Measurements from ENCODE around the gene RDH16. TPM values are rescaled to one million over a fixed set of nuclear protein-coding genes. Genes with fewer than 3 reads are reported as not detected.
"Not testable (repeated sequence)": the region's sequence is repeated elsewhere in the genome, so short reads cannot be mapped to it uniquely, and the experiment has no call there.

The RDH16 gene
- total RNA-seq, 1 experiment from 2014 or later, result 0.08 TPM

DNA sequence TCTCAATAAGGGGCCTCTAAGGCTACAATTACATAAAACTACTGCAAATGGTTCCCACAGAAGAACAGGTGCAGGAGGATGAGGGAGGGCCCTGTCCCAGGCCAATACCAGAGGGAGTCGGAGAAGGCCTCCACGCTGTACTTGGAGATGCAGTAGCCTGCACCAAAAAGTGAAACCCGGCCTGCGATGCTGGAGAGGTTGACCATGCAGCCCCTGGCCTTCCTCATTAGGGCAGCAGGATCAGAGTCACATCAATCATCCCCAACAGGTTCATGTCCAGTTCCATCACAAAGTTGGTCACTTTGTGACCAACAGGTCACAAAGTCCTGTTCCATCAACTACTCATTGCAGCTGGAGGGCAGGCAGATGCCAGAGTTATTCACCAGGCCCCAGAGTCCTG, 26.0 kb upstream of the RDH16 start:
- H3K27ac ChIP-seq (ENCODE audit: low read length), result no peak overlapping the region
- intact Hi-C loops (cut with micrococcal nuclease; ENCODE audit: unreplicated experiment), result no loop called here
- DNase-seq (ENCODE audit: low read depth, low spot score), result no peak
- no peaks in the 10 kb centered on the region for H3K4me1 ChIP-seq (ENCODE audit: control insufficient read depth, insufficient read depth, low read length)
- POLR2A ChIA-PET, result no interaction called here
- BruUV-seq (replicated peaks), result no TSS peak
- H3K9me3 ChIP-seq (ENCODE audit: control insufficient read depth, insufficient read depth, low read depth, low read length), result no peaks in the 10 kb centered on the region
- TF ChIP-seq CTCF (IDR thresholded peaks at IDR 0.05) (no peak), TCF7L2 (IDR thresholded peaks at IDR 0.05; ENCODE audit: low read depth, low read length) (no peak), POLR2AphosphoS5 (IDR thresholded peaks at IDR 0.05; ENCODE audit: low read depth, low read length) (no peak), SIN3A (IDR thresholded peaks at IDR 0.05; ENCODE audit: borderline replicate concordance, insufficient read depth, low read depth, low read length) (no peak)
- TF ChIP-seq, protein P1, sequence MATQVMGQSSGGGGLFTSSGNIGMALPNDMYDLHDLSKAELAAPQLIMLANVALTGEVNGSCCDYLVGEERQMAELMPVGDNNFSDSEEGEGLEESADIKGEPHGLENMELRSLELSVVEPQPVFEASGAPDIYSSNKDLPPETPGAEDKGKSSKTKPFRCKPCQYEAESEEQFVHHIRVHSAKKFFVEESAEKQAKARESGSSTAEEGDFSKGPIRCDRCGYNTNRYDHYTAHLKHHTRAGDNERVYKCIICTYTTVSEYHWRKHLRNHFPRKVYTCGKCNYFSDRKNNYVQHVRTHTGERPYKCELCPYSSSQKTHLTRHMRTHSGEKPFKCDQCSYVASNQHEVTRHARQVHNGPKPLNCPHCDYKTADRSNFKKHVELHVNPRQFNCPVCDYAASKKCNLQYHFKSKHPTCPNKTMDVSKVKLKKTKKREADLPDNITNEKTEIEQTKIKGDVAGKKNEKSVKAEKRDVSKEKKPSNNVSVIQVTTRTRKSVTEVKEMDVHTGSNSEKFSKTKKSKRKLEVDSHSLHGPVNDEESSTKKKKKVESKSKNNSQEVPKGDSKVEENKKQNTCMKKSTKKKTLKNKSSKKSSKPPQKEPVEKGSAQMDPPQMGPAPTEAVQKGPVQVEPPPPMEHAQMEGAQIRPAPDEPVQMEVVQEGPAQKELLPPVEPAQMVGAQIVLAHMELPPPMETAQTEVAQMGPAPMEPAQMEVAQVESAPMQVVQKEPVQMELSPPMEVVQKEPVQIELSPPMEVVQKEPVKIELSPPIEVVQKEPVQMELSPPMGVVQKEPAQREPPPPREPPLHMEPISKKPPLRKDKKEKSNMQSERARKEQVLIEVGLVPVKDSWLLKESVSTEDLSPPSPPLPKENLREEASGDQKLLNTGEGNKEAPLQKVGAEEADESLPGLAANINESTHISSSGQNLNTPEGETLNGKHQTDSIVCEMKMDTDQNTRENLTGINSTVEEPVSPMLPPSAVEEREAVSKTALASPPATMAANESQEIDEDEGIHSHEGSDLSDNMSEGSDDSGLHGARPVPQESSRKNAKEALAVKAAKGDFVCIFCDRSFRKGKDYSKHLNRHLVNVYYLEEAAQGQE (IDR thresholded peaks at IDR 0.05; ENCODE audit: insufficient read depth in 1 of 2, low read depth in 2 of 2, low read length in 1 of 2), result no peak
- no peaks in the 10 kb centered on the region for H3K27me3 ChIP-seq (ENCODE audit: control insufficient read depth, insufficient read depth, low read length)
- CTCF ChIA-PET, result no interaction called here
- no peak for ATAC-seq
- in situ Hi-C loops (cut with HindIII; ENCODE audit: low pct_unique_long_range_greater_than_20kb, low sequenced_read_pairs), result no loop called here
- H3K36me3 ChIP-seq (ENCODE audit: control insufficient read depth, insufficient read depth, low read length), result no peaks in the 10 kb centered on the region
- H3K4me3 ChIP-seq (ENCODE audit: low read depth in 2 of 2, low read length in 2 of 2), result no peak overlapping the region

DNA sequence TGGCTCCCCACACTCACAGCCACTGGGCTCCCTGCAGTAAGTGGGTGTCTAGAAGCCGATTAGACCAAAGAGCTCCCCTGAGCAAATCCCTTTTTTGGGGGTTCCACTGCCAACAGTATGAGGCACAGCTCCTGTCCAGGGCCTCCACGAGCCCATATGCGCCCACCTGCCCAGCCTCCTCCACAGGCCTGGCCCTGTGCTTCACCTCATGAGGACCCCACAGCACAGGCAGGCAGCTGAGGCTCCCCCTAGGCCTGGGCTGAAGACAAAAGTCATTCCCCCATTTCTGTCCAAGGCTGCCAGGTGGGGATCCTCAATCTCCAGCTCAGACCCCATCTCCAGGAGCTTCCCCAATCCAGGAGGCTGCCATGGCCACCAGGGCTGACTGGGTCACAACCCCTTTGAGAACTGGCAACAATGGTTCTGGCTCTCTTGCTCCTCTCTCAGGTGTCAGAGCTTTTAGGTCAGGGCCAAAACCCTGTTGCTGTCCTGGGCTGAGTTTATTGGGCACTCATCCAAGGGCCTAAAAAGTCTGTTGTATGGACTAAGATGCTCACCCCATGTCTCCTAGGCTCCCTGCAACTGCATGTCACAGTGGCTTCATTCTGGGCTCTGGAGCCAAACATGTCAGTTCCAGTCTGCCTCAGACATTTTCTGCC, 25.3 kb upstream of the RDH16 start:
- BruUV-seq (replicated peaks); ATAC-seq; H3K9me3 ChIP-seq (ENCODE audit: control insufficient read depth, insufficient read depth, low read depth, low read length); H3K36me3 ChIP-seq (ENCODE audit: control insufficient read depth, insufficient read depth, low read length); in situ Hi-C loops (cut with HindIII; ENCODE audit: low pct_unique_long_range_greater_than_20kb, low sequenced_read_pairs); H3K27me3 ChIP-seq (ENCODE audit: control insufficient read depth, insufficient read depth, low read length); intact Hi-C loops (cut with micrococcal nuclease; ENCODE audit: unreplicated experiment); DNase-seq (ENCODE audit: low read depth, low spot score); POLR2A ChIA-PET; H3K4me3 ChIP-seq (ENCODE audit: low read depth in 2 of 2, low read length in 2 of 2); H3K27ac ChIP-seq (ENCODE audit: low read length); H3K4me1 ChIP-seq (ENCODE audit: control insufficient read depth, insufficient read depth, low read length): not testable (repeated sequence)
- CTCF ChIA-PET, result interaction anchor here (0.6 kb wide), 1 partner anchor 225 kb away, joined by 10 read pairs; no protein-coding TSS in a partner anchor

DNA sequence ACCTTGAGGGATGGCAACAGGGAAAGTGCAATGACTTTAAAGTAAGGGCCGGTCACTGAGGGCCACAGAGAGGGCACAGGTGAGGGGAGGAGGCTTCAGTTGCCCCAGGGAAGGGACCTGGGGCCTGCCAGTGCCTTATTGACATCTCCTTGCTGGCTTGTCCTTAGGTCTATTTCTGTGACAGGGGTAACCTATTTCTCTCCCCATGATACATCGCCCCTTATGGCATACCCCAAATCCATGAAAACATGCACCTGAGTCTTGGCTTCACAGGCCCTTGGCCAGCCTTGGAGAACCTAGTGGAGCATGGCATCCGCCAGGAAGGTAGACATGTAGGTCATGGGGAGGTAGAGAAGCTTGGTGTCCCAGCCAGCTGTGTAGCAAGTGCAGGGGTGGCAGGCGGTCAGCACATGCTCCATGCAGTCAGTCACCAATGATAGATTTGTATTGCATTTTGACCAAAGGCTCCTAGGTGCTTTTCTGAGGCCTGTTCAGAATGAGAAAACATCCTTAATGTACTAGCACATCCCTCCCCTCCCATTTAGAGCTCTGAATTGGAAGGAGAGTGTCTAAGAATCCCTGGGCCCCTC, 23.6 kb upstream of the RDH16 start:
- intact Hi-C loops (cut with micrococcal nuclease; ENCODE audit: unreplicated experiment), result no loop called here
- in situ Hi-C loops (cut with HindIII; ENCODE audit: low pct_unique_long_range_greater_than_20kb, low sequenced_read_pairs), result no loop called here
- H3K9me3 ChIP-seq (ENCODE audit: control insufficient read depth, insufficient read depth, low read depth, low read length), result no peaks in the 10 kb centered on the region
- no TSS peak for BruUV-seq (replicated peaks)
- TF ChIP-seq TCF7L2 (IDR thresholded peaks at IDR 0.05; ENCODE audit: low read depth, low read length) (no peak), POLR2AphosphoS5 (IDR thresholded peaks at IDR 0.05; ENCODE audit: low read depth, low read length) (no peak), CTCF (IDR thresholded peaks at IDR 0.05) (no peak), SIN3A (IDR thresholded peaks at IDR 0.05; ENCODE audit: borderline replicate concordance, insufficient read depth, low read depth, low read length) (no peak)
- TF ChIP-seq, protein P1 (IDR thresholded peaks at IDR 0.05; ENCODE audit: insufficient read depth in 1 of 2, low read depth in 2 of 2, low read length in 1 of 2), result no peak
- no peaks in the 10 kb centered on the region for H3K4me1 ChIP-seq (ENCODE audit: control insufficient read depth, insufficient read depth, low read length)
- POLR2A ChIA-PET, result no interaction called here
- H3K4me3 ChIP-seq (ENCODE audit: low read depth in 2 of 2, low read length in 2 of 2), result no peak overlapping the region
- no peak overlapping the region for H3K27ac ChIP-seq (ENCODE audit: low read length)
- CTCF ChIA-PET, result no interaction called here
- DNase-seq (ENCODE audit: low read depth, low spot score) (no peak), ATAC-seq (no peak)
- H3K27me3 ChIP-seq (ENCODE audit: control insufficient read depth, insufficient read depth, low read length), result no peaks in the 10 kb centered on the region
- H3K36me3 ChIP-seq (ENCODE audit: control insufficient read depth, insufficient read depth, low read length), result no peaks in the 10 kb centered on the region

All from Panc1 (cell line).